ENCODE data around the gene SCAF8.

DNA sequence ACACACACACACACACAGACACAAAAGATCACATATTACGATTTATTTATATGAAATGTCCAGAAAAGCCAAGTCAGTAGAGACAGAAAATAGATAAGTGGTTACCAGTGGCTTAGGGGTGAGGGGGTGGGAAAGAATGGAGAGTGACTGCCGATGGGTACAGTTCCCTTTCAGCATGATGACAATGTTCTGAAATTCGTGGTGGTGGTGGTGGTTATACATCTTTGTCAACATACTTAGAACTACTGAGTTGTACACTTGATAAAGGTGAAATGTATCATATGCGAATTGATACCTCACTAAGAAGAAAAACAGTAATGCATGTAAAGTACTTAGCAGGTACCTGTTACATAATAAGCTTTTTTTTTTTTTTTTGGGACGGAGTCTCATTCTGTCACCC, 124.3 kb downstream of the SCAF8 start:
- TF ChIP-seq POLR2A (IDR thresholded peaks at IDR 0.05; ENCODE audit: low read depth, low read length): no peak
- TF ChIP-seq TAF1 (IDR thresholded peaks at IDR 0.05; ENCODE audit: low read depth, low read length): no peak
